SK-N-SH (cell line): Measurements from ENCODE around the gene ATP8A2.

ENCODE experiments used
- CTCF ChIP-seq: fragments of 200-600 bp; sonication (generic); IDR thresholded peaks from 2 replicates; pipeline ENCODE4 v1.6.1; 2017; ENCODE audit warnings: antibody characterized with exemption, mild to moderate bottlenecking, moderate library complexity
- EP300 ChIP-seq, 2 experiments: IDR thresholded peaks; 2 replicates each; pipeline versions ENCODE4 v1.4.0 to v1.6.1; 2012; ENCODE audit warnings: borderline replicate concordance in 1 of 2, low read depth in 1 of 2, low read length in 1 of 2
- EZH2phosphoT487 ChIP-seq: fragments of 200-600 bp; sonication (generic); IDR thresholded peaks from 2 replicates; pipeline ENCODE4 v1.6.1; 2017; ENCODE audit warnings: low read depth, mixed run types, mild to moderate bottlenecking, antibody characterized with exemption, moderate library complexity, borderline replicate concordance
- GATA2 ChIP-seq: sonication (generic); formaldehyde crosslinking; IDR thresholded peaks from 2 replicates; pipeline ENCODE4 v1.5.0; 2020; ENCODE audit warnings: mild to moderate bottlenecking, missing genetic modification reagents
- MAX ChIP-seq: IDR thresholded peaks from 2 replicates; pipeline ENCODE4 v1.4.0; 2012; ENCODE audit warnings: low read depth
- MEF2A ChIP-seq: IDR thresholded peaks from 2 replicates; pipeline ENCODE4 v1.4.0; 2012; ENCODE audit warnings: low read depth, borderline replicate concordance
- POLR2AphosphoS5 ChIP-seq: IDR thresholded peaks from 2 replicates; pipeline ENCODE4 v1.6.1; 2012; ENCODE audit warnings: low read depth, low read length
- RAD21 ChIP-seq: IDR thresholded peaks from 2 replicates; pipeline ENCODE4 v1.6.1; 2012; ENCODE audit warnings: mild to moderate bottlenecking, low read length

- TF ChIP-seq MAX (no peak), EP300 (IDR thresholded peaks at IDR 0.05; ENCODE audit: borderline replicate concordance in 1 of 2, low read depth in 1 of 2, low read length in 1 of 2) (no peak), CTCF (no peak), MEF2A (no peak), EZH2phosphoT487 (no peak), POLR2AphosphoS5 (no peak), RAD21 (no peak), GATA2 (CRISPR knock-in tag) (no peak)
These were observed 689.5 kb downstream of the ATP8A2 start for GRCh38 chr13:26061256-26061655.
